GM12801 (cell line): ENCODE data around the gene BBIP1.

Source experiments
- TF ChIP-seq, protein P1 (sequence below): IDR thresholded peaks from one replicate; pipeline ENCODE4 v1.5.1; 2011; ENCODE audit warnings: control low read depth; ENCODE audit not compliant: insufficient read length; ENCODE audit errors: extremely low read depth

Gene BBIP1

DNA sequence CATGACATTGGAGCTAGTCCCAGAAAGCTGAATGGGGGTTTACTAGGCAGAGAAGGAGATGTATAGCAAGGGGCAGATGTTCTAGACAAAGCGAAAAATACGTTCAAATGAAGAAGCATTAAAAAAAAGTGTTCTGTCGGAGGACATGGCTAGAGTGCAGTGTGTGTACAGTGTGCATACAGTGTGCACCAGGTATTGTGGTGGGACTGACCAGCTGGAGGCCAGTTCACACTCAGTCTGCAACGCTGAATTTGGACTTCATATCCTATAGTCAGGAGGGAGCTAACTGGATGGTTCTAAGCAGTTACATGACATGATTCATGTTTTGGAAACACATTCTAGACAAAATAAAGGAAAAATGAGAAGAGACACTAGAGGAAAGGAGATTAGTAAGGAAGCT is 8.8 kb downstream of the BBIP1 start:
- TF ChIP-seq, protein P1, sequence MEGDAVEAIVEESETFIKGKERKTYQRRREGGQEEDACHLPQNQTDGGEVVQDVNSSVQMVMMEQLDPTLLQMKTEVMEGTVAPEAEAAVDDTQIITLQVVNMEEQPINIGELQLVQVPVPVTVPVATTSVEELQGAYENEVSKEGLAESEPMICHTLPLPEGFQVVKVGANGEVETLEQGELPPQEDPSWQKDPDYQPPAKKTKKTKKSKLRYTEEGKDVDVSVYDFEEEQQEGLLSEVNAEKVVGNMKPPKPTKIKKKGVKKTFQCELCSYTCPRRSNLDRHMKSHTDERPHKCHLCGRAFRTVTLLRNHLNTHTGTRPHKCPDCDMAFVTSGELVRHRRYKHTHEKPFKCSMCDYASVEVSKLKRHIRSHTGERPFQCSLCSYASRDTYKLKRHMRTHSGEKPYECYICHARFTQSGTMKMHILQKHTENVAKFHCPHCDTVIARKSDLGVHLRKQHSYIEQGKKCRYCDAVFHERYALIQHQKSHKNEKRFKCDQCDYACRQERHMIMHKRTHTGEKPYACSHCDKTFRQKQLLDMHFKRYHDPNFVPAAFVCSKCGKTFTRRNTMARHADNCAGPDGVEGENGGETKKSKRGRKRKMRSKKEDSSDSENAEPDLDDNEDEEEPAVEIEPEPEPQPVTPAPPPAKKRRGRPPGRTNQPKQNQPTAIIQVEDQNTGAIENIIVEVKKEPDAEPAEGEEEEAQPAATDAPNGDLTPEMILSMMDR, result no peak

DNA sequence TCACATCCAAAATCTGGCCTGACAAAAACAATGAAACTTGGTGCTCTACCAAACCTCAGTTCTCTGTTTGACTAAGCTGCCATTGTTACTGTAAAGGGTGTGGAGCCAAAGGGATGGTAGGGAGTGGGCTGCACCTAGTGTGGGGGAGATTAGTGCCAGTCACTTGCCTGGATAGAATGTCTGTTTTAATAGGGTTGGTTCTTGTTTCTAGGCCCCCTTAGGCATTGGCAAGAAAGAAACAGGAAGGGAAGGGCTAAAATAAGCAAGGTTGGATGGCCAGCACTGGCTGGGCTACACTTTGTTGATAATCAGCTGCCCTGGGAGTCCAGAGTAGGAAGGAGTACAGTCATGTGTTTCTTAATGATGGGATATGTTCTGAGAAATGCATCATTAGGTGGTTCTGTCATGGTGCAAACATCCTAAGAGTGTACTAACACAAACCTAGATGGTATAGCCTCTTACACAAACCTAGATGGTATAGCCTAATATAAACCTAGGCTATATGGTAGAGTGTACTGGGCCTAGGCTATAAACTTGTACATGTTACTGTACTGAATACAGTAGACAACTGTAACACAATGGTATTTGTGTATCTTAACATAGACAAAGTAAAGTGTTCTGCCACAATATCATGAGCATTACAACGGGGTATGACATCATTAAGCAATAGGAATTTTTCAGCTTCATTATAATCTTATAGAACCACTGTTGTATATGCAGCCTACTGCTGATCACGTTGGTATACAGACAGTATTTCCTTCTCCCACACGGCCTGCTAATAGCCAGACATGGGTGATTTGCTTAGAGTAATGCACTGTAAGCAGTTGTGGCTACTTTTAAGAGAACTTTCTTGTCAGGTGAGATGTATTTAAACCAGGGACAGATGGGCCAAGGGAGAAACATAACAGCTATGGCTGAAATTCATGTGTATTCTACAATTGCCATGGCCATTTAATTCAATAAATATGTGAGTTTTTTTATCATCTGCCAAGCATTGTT is 15.4 kb downstream of the BBIP1 start:
- TF ChIP-seq, protein P1, result no peak

DNA sequence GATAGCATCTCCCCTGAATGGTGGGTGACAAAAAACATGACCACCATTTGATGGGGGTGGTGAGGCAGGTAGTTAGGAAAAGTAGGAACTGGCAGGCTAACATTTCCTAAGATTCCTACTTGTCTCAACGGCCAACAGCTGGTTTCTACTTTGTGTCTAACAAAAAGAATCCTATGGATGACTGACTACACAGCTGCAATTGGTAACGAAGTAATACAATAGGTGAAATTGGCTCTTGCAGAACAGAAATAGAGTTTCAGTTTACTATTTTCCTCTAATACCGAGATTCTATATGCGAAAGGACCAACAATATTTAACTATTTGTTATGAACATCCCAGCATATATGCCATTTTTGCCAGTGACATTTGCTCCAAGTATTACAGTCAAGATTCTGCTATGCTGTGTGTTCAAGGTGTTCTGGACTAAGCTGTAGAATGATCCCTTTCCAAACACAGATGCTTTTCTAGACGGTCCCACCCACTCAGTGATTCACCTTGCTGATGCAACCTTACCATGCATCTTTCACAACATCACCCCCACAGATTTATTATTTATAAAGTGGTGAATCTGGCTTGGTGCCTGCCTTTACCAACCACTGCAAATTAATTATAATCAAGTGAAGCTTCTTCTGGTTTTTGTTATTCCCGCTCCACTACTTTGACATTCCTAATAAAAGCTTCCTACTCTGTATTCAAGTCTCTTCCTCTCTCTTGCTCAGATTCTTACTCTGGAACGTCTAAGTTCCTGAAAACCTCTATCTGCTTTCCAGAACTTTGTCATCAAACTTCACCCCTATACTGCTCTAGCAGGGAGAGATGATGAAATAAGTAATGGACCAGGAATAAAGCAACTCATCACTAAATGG is 16.8 kb downstream of the BBIP1 start:
- TF ChIP-seq, protein P1, result no peak

DNA sequence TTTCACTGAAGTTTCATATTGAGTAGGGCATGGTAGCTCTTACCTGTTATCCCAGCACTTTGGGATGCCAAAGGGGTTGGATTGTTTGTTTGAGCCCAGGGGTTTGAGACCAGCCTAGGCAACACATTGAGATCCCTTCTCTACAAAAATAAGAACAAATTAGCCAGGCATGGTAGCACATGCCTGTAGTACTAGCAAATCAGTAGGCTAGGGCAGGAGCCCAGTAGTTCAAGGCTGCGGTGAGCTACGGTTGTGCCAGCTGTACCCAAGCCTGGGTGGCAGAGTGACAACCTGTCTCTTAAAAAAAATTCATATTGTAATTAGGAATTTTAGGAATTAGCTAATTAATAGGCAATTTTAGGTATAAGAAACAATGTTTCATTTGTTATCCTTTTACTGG is 18.0 kb downstream of the BBIP1 start:
- TF ChIP-seq, protein P1, result no peak

DNA sequence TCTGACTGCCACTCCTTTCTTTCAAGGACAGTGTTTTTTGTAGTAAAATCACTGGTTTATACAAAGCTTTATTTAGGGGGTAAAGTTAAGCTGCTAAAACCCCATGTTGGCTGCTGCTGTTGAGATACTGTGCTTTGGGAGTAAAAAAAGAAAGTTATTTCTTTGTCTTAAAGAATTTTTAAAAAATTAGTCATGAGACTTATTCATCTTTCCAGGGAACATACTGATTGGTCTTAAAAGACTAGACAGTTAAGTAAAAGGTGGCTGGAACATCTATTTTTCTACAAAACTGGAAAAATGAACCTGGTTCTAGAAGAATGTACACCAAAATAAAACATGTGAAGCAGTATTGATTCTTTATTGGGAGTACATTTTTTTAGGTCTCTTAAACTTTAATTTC is 20.6 kb downstream of the BBIP1 start:
- TF ChIP-seq, protein P1, result no peak

DNA sequence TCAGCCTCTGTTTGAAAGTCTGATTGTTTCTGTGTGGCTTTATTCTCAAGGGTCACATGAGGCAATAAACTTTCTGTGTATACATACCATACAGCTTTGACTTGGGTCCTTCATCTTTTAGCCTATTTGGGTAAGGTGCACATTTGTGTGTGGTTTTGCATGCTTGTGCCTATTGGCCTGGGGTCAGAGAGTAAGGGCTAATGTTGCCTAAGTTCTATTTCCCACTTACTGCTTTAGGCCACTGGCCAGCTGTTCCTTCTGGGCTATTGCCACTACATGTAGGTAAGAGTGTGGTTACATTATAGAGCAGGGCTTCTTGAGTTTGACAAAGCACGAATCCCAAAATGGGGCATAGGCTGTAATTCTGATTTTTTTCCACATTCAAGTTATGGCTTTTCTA is 21.8 kb downstream of the BBIP1 start:
- TF ChIP-seq, protein P1, result no peak

DNA sequence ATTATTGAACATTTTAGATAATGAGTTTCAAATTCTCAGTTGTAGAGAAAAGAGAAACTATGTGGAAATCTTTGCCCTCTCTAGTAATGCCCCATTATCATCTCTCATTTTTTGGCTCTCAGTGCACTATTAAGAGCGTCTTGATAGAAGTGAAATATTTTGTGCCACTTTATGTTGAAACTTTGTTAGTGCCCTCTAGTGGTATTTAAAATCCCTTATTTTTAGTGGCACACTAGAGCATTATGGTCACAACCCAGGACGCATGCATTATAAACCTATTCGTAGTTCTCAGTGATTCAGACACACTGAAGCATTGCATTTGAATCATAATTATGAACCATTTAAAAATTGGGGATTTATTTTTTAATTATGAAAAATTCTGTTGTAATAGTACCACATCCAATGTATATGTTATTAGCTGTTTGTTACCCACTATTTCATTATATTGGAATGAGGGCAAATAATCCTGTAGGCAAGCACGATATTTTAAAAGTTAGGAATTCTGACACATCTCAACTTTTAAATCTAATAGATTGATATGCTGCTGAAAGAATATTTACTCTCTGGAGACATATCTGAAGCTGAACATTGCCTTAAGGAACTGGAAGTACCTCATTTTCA is 25.3 kb downstream of the BBIP1 start:
- TF ChIP-seq, protein P1, result no peak
